ENCODE measurements around the gene JAKMIP2.

- no peak for TF ChIP-seq POLR2A (IDR thresholded peaks at IDR 0.05)
- no peak for TF ChIP-seq CTCF (IDR thresholded peaks at IDR 0.05)
Measured at GRCh38 chr5:147642666-147643065, 139.9 kb downstream of the JAKMIP2 start.
